H1 (cell line): ENCODE data around the gene ABCC6. TPM values are rescaled to one million over a fixed set of nuclear protein-coding genes. Genes with fewer than 3 reads are reported as not detected.

Source experiments
- CTCF ChIA-PET: fragments of 300-600 bp; sonication (Branson Sonifier 250); formaldehyde crosslinking; loops from one replicate; lab custom pipeline; 2021; ENCODE audit not compliant: partially characterized antibody; lab: Charles Lee
- POLR2A ChIA-PET: fragments of 300-600 bp; sonication (Branson Sonifier 250); formaldehyde crosslinking; loops from one replicate; lab custom pipeline; 2021; ENCODE audit warnings: inconsistent platforms; ENCODE audit not compliant: partially characterized antibody; lab: Charles Lee
- DNase-seq, 2 experiments: peaks; one replicate each; pipeline versions ENCODE4 v3.0.0 to v3.0.0-alpha.2; 2010 to 2022; ENCODE audit warnings: low spot score in 2 of 2, low read depth in 1 of 2, mixed read lengths in 1 of 2
- FAIRE-seq: peaks from 2 replicates; lab custom pipeline; 2011; peaks lifted over from hg19 to GRCh38; lab: Jason Lieb, UNC
- H2AFZ ChIP-seq: 2 replicates; pipeline ENCODE4 v1.8.1; 2012; ENCODE audit warnings: low read length, inconsistent platforms
- H2AK5ac ChIP-seq: 2 replicates; pipeline ENCODE4 v1.6.1; 2013; ENCODE audit warnings: low read depth, low read length
- H2BK120ac ChIP-seq: replicated peaks from 2 replicates; pipeline ENCODE3; 2013; ENCODE audit warnings: low read depth, low read length, inconsistent platforms
- H2BK12ac ChIP-seq: 2 replicates; pipeline ENCODE4 v1.6.1; 2013; ENCODE audit warnings: low read depth, low read length
- H2BK15ac ChIP-seq: 2 replicates; pipeline ENCODE4 v1.6.1; 2013; ENCODE audit warnings: low read length
- H2BK20ac ChIP-seq: 2 replicates; pipeline ENCODE4 v1.6.1; 2013; ENCODE audit warnings: low read length
- H2BK5ac ChIP-seq: 2 replicates; pipeline ENCODE4 v1.6.1; 2013; ENCODE audit warnings: low read depth, low read length
- H3K14ac ChIP-seq: 2 replicates; pipeline ENCODE4 v1.6.1; 2013; ENCODE audit warnings: inconsistent platforms; ENCODE audit not compliant: insufficient read length
- H3K18ac ChIP-seq: 2 replicates; pipeline ENCODE4 v1.6.1; 2013; ENCODE audit warnings: low read length; ENCODE audit errors: extremely low read depth
- H3K23ac ChIP-seq: 2 replicates; pipeline ENCODE4 v1.6.1; 2013; ENCODE audit warnings: inconsistent platforms; ENCODE audit not compliant: insufficient read length
- H3K23me2 ChIP-seq: 2 replicates; pipeline ENCODE4 v1.6.1; 2013; ENCODE audit warnings: low read depth, low read length
- H3K27ac ChIP-seq: 2 replicates; pipeline ENCODE4 v1.6.1; 2011; ENCODE audit warnings: low read depth, low read length, inconsistent platforms
- H3K27me3 ChIP-seq, 4 experiments: replicated peaks in 1 of 4; 1 replicate in 1 of 4; 2 replicates in 3 of 4; pipeline versions ENCODE4 v1.6.1 to v1.8.1; 2011 to 2013; ENCODE audit warnings: low read length in 3 of 4, mild to moderate bottlenecking in 3 of 4, inconsistent platforms in 2 of 4, mixed read lengths in 2 of 4, moderate library complexity in 1 of 4; ENCODE audit not compliant: control insufficient read depth in 3 of 4, insufficient read depth in 3 of 4; ENCODE audit errors: extremely low read depth in 1 of 4
- H3K36me3 ChIP-seq, 4 experiments: 2 replicates each; pipeline versions ENCODE4 v1.6.1 to v1.8.1; 2011 to 2013; ENCODE audit warnings: mild to moderate bottlenecking in 4 of 4, low read length in 3 of 4, moderate library complexity in 2 of 4, control low read depth in 1 of 4, inconsistent platforms in 1 of 4; ENCODE audit not compliant: insufficient read depth in 4 of 4, control insufficient read depth in 2 of 4
- H3K4ac ChIP-seq: replicated peaks from 2 replicates; pipeline ENCODE3; 2013; ENCODE audit warnings: low read length, low read depth, mixed read lengths, inconsistent platforms; ENCODE audit not compliant: insufficient read length
- H3K4me1 ChIP-seq, 4 experiments: replicated peaks in 1 of 4; 1 replicate in 1 of 4; 2 replicates in 3 of 4; pipeline versions ENCODE4 v1.6.1 to v1.8.1; 2011 to 2013; ENCODE audit warnings: low read length in 3 of 4, inconsistent platforms in 2 of 4, mixed read lengths in 1 of 4; ENCODE audit not compliant: insufficient read depth in 4 of 4, control insufficient read depth in 3 of 4
- H3K4me2 ChIP-seq, 2 experiments: 2 replicates each; pipeline versions ENCODE4 v1.6.1 to v1.8.1; 2011 to 2013; ENCODE audit warnings: low read depth in 2 of 2, low read length in 2 of 2, control low read depth in 1 of 2, inconsistent platforms in 1 of 2, mild to moderate bottlenecking in 1 of 2; ENCODE audit not compliant: insufficient read depth in 1 of 2
- H3K4me3 ChIP-seq, 4 experiments: fragments of 200-600, 300-600 bp in 1 of 4; sonication (generic), shearing (Covaris generic), sonication (Bioruptor Twin) in 1 of 4; 2 replicates each; pipeline versions ENCODE4 v1.5.1 to v1.8.1; 2011 to 2016; ENCODE audit warnings: low read length in 4 of 4, low read depth in 3 of 4, control low read depth in 2 of 4, inconsistent platforms in 2 of 4, mild to moderate bottlenecking in 2 of 4, mixed read lengths in 1 of 4, moderate library complexity in 1 of 4; ENCODE audit not compliant: insufficient read depth in 2 of 4; ENCODE audit errors: extremely low read depth in 1 of 4
- H3K56ac ChIP-seq: replicated peaks from 2 replicates; pipeline ENCODE3; 2013; ENCODE audit warnings: low read depth, mild to moderate bottlenecking, mixed read lengths, low read length, inconsistent platforms; ENCODE audit not compliant: insufficient read length
- H3K79me1 ChIP-seq: 2 replicates; pipeline ENCODE4 v1.6.1; 2013; ENCODE audit warnings: low read depth, low read length, control low read depth
- H3K79me2 ChIP-seq, 2 experiments: 2 replicates each; pipeline versions ENCODE4 v1.6.1 to v1.8.1; 2012 to 2013; ENCODE audit warnings: low read length in 2 of 2, mild to moderate bottlenecking in 2 of 2, inconsistent platforms in 1 of 2; ENCODE audit not compliant: insufficient read depth in 2 of 2, control insufficient read depth in 1 of 2
- H3K9ac ChIP-seq, 4 experiments: replicated peaks in 1 of 4; 1 replicate in 1 of 4; 2 replicates in 3 of 4; pipeline versions ENCODE4 v1.6.1 to v1.8.1; 2011 to 2013; ENCODE audit warnings: low read depth in 3 of 4, low read length in 3 of 4, control low read depth in 2 of 4, mild to moderate bottlenecking in 2 of 4, moderate library complexity in 2 of 4, inconsistent platforms in 1 of 4; ENCODE audit errors: extremely low read depth in 1 of 4
- H3K9me3 ChIP-seq, 2 experiments: 2 replicates each; pipeline versions ENCODE4 v1.6.1 to v1.8.1; 2012 to 2013; ENCODE audit warnings: mild to moderate bottlenecking in 2 of 2, moderate library complexity in 2 of 2, control low read depth in 1 of 2, inconsistent platforms in 1 of 2, low read depth in 1 of 2, low read length in 1 of 2, mixed read lengths in 1 of 2; ENCODE audit not compliant: insufficient read depth in 2 of 2
- H4K20me1 ChIP-seq, 2 experiments: replicated peaks in 1 of 2; 2 replicates each; pipeline versions ENCODE3 to v1.8.1; 2011 to 2013; ENCODE audit warnings: inconsistent platforms in 2 of 2, low read length in 2 of 2, mild to moderate bottlenecking in 1 of 2; ENCODE audit not compliant: insufficient read depth in 2 of 2, control insufficient read depth in 1 of 2
- H4K5ac ChIP-seq: 2 replicates; pipeline ENCODE4 v1.6.1; 2013; ENCODE audit warnings: low read length, low read depth, mixed read lengths, inconsistent platforms; ENCODE audit not compliant: insufficient read length
- H4K8ac ChIP-seq: 2 replicates; pipeline ENCODE4 v1.8.0; 2013; ENCODE audit warnings: mild to moderate bottlenecking, moderate library complexity, low read length, inconsistent platforms; ENCODE audit not compliant: insufficient read depth; ENCODE audit errors: extremely low read depth
- H4K91ac ChIP-seq: replicated peaks from 2 replicates; pipeline ENCODE3; 2013; ENCODE audit warnings: low read length, mixed read lengths, inconsistent platforms; ENCODE audit not compliant: insufficient read length
- BRCA1 ChIP-seq: IDR thresholded peaks from 2 replicates; pipeline ENCODE4 v1.6.1; 2012; ENCODE audit warnings: low read depth, low read length, improper control_type of control experiment
- CBX5 ChIP-seq: fragments of 300-800, 300-1000 bp; sonication (generic); IDR thresholded peaks from 2 replicates; pipeline ENCODE4 v1.7.1; 2016; ENCODE audit warnings: antibody characterized with exemption, low read length, low read depth
- GABPA ChIP-seq: IDR thresholded peaks from 2 replicates; pipeline ENCODE4 v1.6.1; 2011; ENCODE audit warnings: mild to moderate bottlenecking, low read length, moderate library complexity, borderline replicate concordance; ENCODE audit not compliant: insufficient read depth
- KDM1A ChIP-seq: fragments of 200-600, 300-600 bp; sonication (generic); IDR thresholded peaks from 2 replicates; pipeline ENCODE4 v1.7.1; 2016; ENCODE audit warnings: mild to moderate bottlenecking, low read length, borderline replicate concordance
- KDM5A ChIP-seq: fragments of 200-600 bp; IDR thresholded peaks from 2 replicates; pipeline ENCODE4 v1.7.1; 2012; ENCODE audit warnings: mild to moderate bottlenecking, low read length, inconsistent platforms, mixed read lengths
- PHF8 ChIP-seq: fragments of 200-600 bp; sonication (generic); conservative IDR thresholded peaks from 2 replicates; pipeline ENCODE4 v1.7.1; 2012; ENCODE audit warnings: low read depth, mild to moderate bottlenecking, inconsistent platforms, low read length, moderate library complexity
- RAD21 ChIP-seq, 2 experiments: IDR thresholded peaks in 1 of 2; conservative IDR thresholded peaks in 1 of 2; 2 replicates each; pipeline ENCODE4 v1.6.1; 2011; ENCODE audit warnings: low read depth in 2 of 2, low read length in 2 of 2, improper control_type of control experiment in 1 of 2, inconsistent platforms in 1 of 2, mild to moderate bottlenecking in 1 of 2, moderate library complexity in 1 of 2
- SP4 ChIP-seq: IDR thresholded peaks from 2 replicates; pipeline ENCODE4 v1.6.1; 2012; ENCODE audit warnings: low read length, inconsistent platforms
- SRF ChIP-seq: IDR thresholded peaks from 2 replicates; pipeline ENCODE4 v1.6.1; 2011; ENCODE audit warnings: mild to moderate bottlenecking, low read depth, low read length, moderate library complexity
- ZNF274 ChIP-seq: IDR thresholded peaks from 2 replicates; pipeline ENCODE4 v1.7.0; 2012; ENCODE audit warnings: low read length, borderline replicate concordance; ENCODE audit errors: extremely low read depth
- WGBS, 2 experiments: shearing (Covaris generic) in 1 of 2; methylation state at CpG; one replicate each; pipeline versions ENCODE4 v1.1.6 to v1.1.7; 2013 to 2015; ENCODE audit warnings: low lambda C conversion rate in 2 of 2, mixed read lengths in 2 of 2, inconsistent platforms in 1 of 2, low coverage in 1 of 2, missing lambda C conversion rate in 1 of 2; ENCODE audit not compliant: insufficient replicate concordance in 2 of 2, insufficient coverage in 1 of 2, insufficient read length in 1 of 2; ENCODE audit errors: extremely low coverage in 1 of 2, missing lambda C conversion rate in 1 of 2; 5-methylcytosine and 5-hydroxymethylcytosine counted together
- polyA plus RNA-seq, 7 experiments: library from polyadenylated mRNA; depleted of rRNA in 3 of 7; stranded (reverse) in 5 of 7; unstranded in 2 of 7; fragments of >200 nt in 5 of 7; fragments of 200-250 nt in 2 of 7; gene quantifications; 1 replicate in 5 of 7; 2 replicates in 1 of 7; 4 replicates in 1 of 7; pipeline versions ENCODE4 v1.2.1 to v1.2.3, GENCODE V29; 2011 to 2013; ENCODE audit warnings: missing spikeins in 2 of 7, mixed read lengths in 2 of 7
- total RNA-seq: library from RNA; stranded (reverse); fragmentation: NEBNext Ultra II Directional; extraction: Animal tissue kit (Norgen Biotek cat#: 25700); gene quantifications from 2 replicates; pipeline ENCODE4 v1.2.1, GENCODE V29; 2021
- TF ChIP-seq, protein P1 (sequence below): IDR thresholded peaks from 2 replicates; pipeline ENCODE4 v1.6.1; 2011; ENCODE audit warnings: low read length, improper control_type of control experiment

The ABCC6 gene
- total and polyA plus RNA-seq, 2 of the 8 experiments (the other 6 are each of a cell fraction or from before 2014, with no cell fraction given): 1.6 to 1.8 TPM

GRCh38 chr16:16191493-16192167, 31.7 kb downstream of the ABCC6 start:
- Histone ChIP-seq H3K23ac (no peak overlapping the region), H3K79me1 (no peaks in the 10 kb centered on the region), H3K4ac (no peak overlapping the region), H3K9me3 (no peaks in the 10 kb centered on the region), H3K27ac (no peak overlapping the region), H3K56ac (no peak overlapping the region), H3K18ac (no peak overlapping the region), H4K8ac (no peak overlapping the region; the same call in 1 of the 2 replicates), H4K20me1 (no peaks in the 10 kb centered on the region), H3K4me2 (no peak overlapping the region), H3K36me3 (no peaks in the 10 kb centered on the region), H2BK20ac (no peak overlapping the region), H2AK5ac (no peak overlapping the region), H3K9ac (no peak overlapping the region), H2BK12ac (peak overlapping the region; percentile 33; the same call in 1 of the 2 replicates), H3K4me1 (no peaks in the 10 kb centered on the region; a peak in 1 of 7 replicates), H3K79me2 (no peaks in the 10 kb centered on the region), H2BK5ac (no peak overlapping the region), H2BK120ac (no peak overlapping the region), H3K14ac (no peak overlapping the region), H4K91ac (no peak overlapping the region), H4K5ac (no peak overlapping the region), H3K27me3 (no peaks in the 10 kb centered on the region), H3K23me2 (peaks cover 4% of the 10 kb centered on the region; the same call in 1 of the 2 replicates), H2AFZ (peak overlapping the region; percentile 64; the same call in 1 of the 2 replicates), H3K4me3 (no peak overlapping the region), H2BK15ac (no peak overlapping the region)
- FAIRE-seq: no peak
- 78 to 91% methylated on average over 1 to 7 of the region's 8 CpGs for WGBS, 2 experiments
- ChIA-PET CTCF (interaction anchor here (0.8 to 1.0 kb wide), 4 partner anchors 9 to 427 kb away, joined by 3 to 5 read pairs (median 4); no protein-coding TSS in a partner anchor), POLR2A (interaction anchor here (1.2 to 1.4 kb wide), 3 partner anchors 8 to 305 kb away, joined by 3 to 5 read pairs (median 3); no protein-coding TSS in a partner anchor)
- DNase-seq: no peak
- TF ChIP-seq ZNF274 (no peak), BRCA1 (no peak), CBX5 (no peak), PHF8 (no peak), SP4 (no peak), RAD21 (IDR thresholded peaks at IDR 0.05 in 1 of 2, conservative IDR thresholded peaks at IDR 0.05 in 1 of 2; ENCODE audit: low read depth in 2 of 2, low read length in 2 of 2) (no peak), GABPA (no peak), SRF (no peak), KDM1A (no peak), KDM5A (no peak)
- TF ChIP-seq, protein P1, sequence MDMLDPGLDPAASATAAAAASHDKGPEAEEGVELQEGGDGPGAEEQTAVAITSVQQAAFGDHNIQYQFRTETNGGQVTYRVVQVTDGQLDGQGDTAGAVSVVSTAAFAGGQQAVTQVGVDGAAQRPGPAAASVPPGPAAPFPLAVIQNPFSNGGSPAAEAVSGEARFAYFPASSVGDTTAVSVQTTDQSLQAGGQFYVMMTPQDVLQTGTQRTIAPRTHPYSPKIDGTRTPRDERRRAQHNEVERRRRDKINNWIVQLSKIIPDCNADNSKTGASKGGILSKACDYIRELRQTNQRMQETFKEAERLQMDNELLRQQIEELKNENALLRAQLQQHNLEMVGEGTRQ: no peak
